Measurements from ENCODE around the gene SAMD10.
"Not testable (repeated sequence)": the region's sequence is repeated elsewhere in the genome, so short reads cannot be mapped to it uniquely, and the experiment has no call there.

The SAMD10 gene

GRCh38 chr20:64022671-64023360 is 43.4 kb upstream of the SAMD10 start:
- Histone ChIP-seq H2AFZ (ENCODE audit: low read length) (no peak overlapping the region), H4K20me1 (ENCODE audit: insufficient read depth, low read length) (no peaks in the 10 kb centered on the region), H3K4me2 (ENCODE audit: low read depth, low read length) (no peak overlapping the region), H3K4me1 (ENCODE audit: low read length) (no peaks in the 10 kb centered on the region), H3K4me3 (ENCODE audit: low read length) (no peak overlapping the region), H3K9me2 (replicated peaks; ENCODE audit: insufficient read depth, low read length) (no peaks in the 10 kb centered on the region), H3K79me2 (ENCODE audit: low read length) (no peaks in the 10 kb centered on the region), H3K27me3 (replicated peaks; ENCODE audit: insufficient read depth, low read length) (no peaks in the 10 kb centered on the region), H3F3A (ENCODE audit: insufficient read depth, low read length) (no peaks in the 10 kb centered on the region), H3K27ac (ENCODE audit: low read length) (no peak overlapping the region), H3K9me3 (replicated peaks; ENCODE audit: insufficient read depth, low read length) (no peaks in the 10 kb centered on the region), H3K9ac (ENCODE audit: low read length) (no peak overlapping the region), H3K36me3 (replicated peaks; ENCODE audit: insufficient read depth, low read length) (peaks cover 4% of the 10 kb centered on the region; the same call in 1 of the 2 replicates)
- no peak for DNase-seq
- TF ChIP-seq EZH2 (optimal IDR thresholded peaks at IDR 0.05; ENCODE audit: low read depth, low read length) (no peak), EZH2phosphoT487 (IDR thresholded peaks at IDR 0.05; ENCODE audit: low read length) (no peak)
- TF ChIP-seq, protein P1, sequence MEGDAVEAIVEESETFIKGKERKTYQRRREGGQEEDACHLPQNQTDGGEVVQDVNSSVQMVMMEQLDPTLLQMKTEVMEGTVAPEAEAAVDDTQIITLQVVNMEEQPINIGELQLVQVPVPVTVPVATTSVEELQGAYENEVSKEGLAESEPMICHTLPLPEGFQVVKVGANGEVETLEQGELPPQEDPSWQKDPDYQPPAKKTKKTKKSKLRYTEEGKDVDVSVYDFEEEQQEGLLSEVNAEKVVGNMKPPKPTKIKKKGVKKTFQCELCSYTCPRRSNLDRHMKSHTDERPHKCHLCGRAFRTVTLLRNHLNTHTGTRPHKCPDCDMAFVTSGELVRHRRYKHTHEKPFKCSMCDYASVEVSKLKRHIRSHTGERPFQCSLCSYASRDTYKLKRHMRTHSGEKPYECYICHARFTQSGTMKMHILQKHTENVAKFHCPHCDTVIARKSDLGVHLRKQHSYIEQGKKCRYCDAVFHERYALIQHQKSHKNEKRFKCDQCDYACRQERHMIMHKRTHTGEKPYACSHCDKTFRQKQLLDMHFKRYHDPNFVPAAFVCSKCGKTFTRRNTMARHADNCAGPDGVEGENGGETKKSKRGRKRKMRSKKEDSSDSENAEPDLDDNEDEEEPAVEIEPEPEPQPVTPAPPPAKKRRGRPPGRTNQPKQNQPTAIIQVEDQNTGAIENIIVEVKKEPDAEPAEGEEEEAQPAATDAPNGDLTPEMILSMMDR (IDR thresholded peaks at IDR 0.05; ENCODE audit: low read length): no peak

DNA sequence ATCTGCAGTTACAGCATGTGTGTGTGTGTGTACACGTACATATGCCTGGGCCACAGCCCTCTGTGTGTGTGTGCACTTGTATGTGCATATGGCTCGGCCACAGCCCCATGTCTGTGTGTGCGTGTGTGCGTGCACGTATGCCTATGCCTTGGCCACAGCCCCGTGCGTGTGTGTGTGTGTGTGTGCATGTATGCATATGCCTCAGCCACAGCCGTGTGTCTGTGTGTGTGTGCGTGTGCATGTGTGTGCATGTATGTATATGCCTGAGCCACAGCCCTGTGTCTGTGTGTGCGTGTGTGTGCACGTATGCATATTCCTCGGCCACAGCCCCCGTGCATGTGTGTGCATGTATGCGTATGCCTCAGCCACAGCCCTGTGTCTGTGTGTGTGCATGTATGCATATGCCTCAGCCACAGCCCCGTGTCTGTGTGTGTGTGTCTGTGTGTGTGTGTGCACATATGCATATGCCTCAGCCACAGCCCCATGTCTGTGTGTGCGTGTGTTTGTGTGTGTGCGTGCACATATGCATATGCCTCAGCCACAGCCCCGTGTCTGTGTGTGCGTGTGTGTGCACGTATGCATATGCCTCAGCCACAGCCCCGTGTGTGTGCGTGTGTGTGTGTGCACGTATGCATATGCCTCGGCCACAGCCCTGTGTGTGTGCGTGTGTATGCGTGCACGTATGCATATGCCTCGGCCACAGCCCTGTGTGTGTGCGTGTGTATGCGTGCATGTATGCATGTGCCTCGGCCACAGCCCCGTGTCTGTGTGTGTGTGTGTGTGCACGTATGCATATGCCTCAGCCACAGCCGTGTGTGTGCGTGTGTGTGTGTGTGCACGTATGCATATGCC is 41.9 kb upstream of the SAMD10 start:
- Histone ChIP-seq H2AFZ (ENCODE audit: low read length) (no peak overlapping the region), H4K20me1 (ENCODE audit: insufficient read depth, low read length) (no peaks in the 10 kb centered on the region), H3K36me3 (replicated peaks; ENCODE audit: insufficient read depth, low read length) (peaks cover 4% of the 10 kb centered on the region; the same call in 1 of the 2 replicates), H3K4me3 (ENCODE audit: low read length) (no peak overlapping the region), H3K9me3 (replicated peaks; ENCODE audit: insufficient read depth, low read length) (no peaks in the 10 kb centered on the region), H3F3A (ENCODE audit: insufficient read depth, low read length) (no peaks in the 10 kb centered on the region), H3K79me2 (ENCODE audit: low read length) (no peaks in the 10 kb centered on the region; the same call in 1 of the 2 replicates), H3K9me2 (replicated peaks; ENCODE audit: insufficient read depth, low read length) (no peaks in the 10 kb centered on the region), H3K4me1 (ENCODE audit: low read length) (no peaks in the 10 kb centered on the region), H3K4me2 (ENCODE audit: low read depth, low read length) (no peak overlapping the region), H3K9ac (ENCODE audit: low read length) (no peak overlapping the region), H3K27me3 (replicated peaks; ENCODE audit: insufficient read depth, low read length) (no peaks in the 10 kb centered on the region), H3K27ac (ENCODE audit: low read length) (no peak overlapping the region)
- no peak for DNase-seq
- TF ChIP-seq, protein P1 (IDR thresholded peaks at IDR 0.05; ENCODE audit: low read length): no peak
- TF ChIP-seq EZH2phosphoT487 (IDR thresholded peaks at IDR 0.05; ENCODE audit: low read length) (no peak), EZH2 (optimal IDR thresholded peaks at IDR 0.05; ENCODE audit: low read depth, low read length) (no peak)

DNA sequence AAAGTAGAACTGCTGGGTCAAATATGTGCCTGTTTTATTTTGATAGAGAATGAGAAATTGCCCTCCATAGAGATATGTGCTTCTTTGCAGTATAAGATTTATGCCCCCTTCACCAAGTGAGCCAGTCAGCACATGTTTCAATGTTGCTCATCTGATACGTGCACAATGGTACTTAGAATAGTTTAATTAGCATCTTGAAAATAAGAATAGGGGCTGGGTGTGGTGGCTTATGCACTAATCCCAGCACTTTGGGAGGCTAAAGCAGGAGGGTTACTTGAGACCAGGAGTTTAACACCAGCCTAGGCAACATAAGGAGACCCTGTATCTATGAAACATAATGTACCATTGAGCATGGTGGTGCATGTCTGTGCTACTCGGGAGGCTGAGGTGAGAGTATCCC is 36.2 kb upstream of the SAMD10 start:
- Histone ChIP-seq H3K27ac (ENCODE audit: low read length) (no peak overlapping the region), H3K9me3 (replicated peaks; ENCODE audit: insufficient read depth, low read length) (no peaks in the 10 kb centered on the region), H4K20me1 (ENCODE audit: insufficient read depth, low read length) (no peaks in the 10 kb centered on the region), H3K4me1 (ENCODE audit: low read length) (no peaks in the 10 kb centered on the region), H3K9me2 (replicated peaks; ENCODE audit: insufficient read depth, low read length) (no peaks in the 10 kb centered on the region), H3K27me3 (replicated peaks; ENCODE audit: insufficient read depth, low read length) (no peaks in the 10 kb centered on the region), H3K9ac (ENCODE audit: low read length) (no peak overlapping the region), H2AFZ (ENCODE audit: low read length) (no peak overlapping the region), H3F3A (ENCODE audit: insufficient read depth, low read length) (no peaks in the 10 kb centered on the region), H3K4me2 (ENCODE audit: low read depth, low read length) (no peak overlapping the region), H3K4me3 (ENCODE audit: low read length) (no peak overlapping the region), H3K36me3 (replicated peaks; ENCODE audit: insufficient read depth, low read length) (peaks cover 4% of the 10 kb centered on the region), H3K79me2 (ENCODE audit: low read length) (no peaks in the 10 kb centered on the region; the same call in 1 of the 2 replicates)
- TF ChIP-seq EZH2phosphoT487 (IDR thresholded peaks at IDR 0.05; ENCODE audit: low read length) (no peak), EZH2 (optimal IDR thresholded peaks at IDR 0.05; ENCODE audit: low read depth, low read length) (no peak)
- TF ChIP-seq, protein P1 (IDR thresholded peaks at IDR 0.05; ENCODE audit: low read length): no peak
- DNase-seq: no peak

DNA sequence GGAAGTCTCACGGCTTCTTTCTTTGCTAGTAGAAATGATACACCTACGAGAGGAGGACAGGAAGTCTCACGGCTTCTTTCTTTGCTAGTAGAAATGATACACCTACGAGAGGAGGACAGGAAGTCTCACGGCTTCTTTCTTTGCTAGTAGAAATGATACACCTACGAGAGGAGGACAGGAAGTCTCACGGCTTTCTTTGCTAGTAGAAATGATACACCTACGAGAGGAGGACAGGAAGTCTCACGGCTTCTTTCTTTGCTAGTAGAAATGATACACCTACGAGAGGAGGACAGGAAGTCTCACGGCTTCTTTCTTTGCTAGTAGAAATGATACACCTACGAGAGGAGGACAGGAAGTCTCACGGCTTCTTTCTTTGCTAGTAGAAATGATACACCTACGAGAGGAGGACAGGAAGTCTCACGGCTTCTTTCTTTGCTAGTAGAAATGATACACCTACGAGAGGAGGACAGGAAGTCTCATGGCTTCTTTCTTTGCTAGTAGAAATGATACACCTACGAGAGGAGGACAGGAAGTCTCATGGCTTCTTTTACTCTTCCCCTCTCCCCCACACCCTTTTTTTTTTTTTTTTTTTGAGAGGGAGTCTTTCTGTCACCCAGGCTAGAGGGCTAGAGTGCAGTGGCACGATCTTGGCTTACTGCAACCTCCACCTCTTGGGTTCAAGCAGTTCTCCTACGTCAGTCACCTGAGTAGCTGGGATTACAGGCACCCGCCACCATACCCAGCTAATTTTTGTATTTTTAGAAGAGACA is 33.1 kb upstream of the SAMD10 start:
- not testable (repeated sequence) for H3K79me2 ChIP-seq (ENCODE audit: low read length); H3K9me3 ChIP-seq (replicated peaks; ENCODE audit: insufficient read depth, low read length); H4K20me1 ChIP-seq (ENCODE audit: insufficient read depth, low read length); DNase-seq; H3K27ac ChIP-seq (ENCODE audit: low read length); H3K9ac ChIP-seq (ENCODE audit: low read length); H3F3A ChIP-seq (ENCODE audit: insufficient read depth, low read length); H2AFZ ChIP-seq (ENCODE audit: low read length); H3K4me1 ChIP-seq (ENCODE audit: low read length); H3K4me2 ChIP-seq (ENCODE audit: low read depth, low read length); H3K4me3 ChIP-seq (ENCODE audit: low read length); H3K27me3 ChIP-seq (replicated peaks; ENCODE audit: insufficient read depth, low read length); H3K9me2 ChIP-seq (replicated peaks; ENCODE audit: insufficient read depth, low read length)
- peaks cover 18% of the 10 kb centered on the region for H3K36me3 ChIP-seq (replicated peaks; ENCODE audit: insufficient read depth, low read length)
